Lower lobe of right lung (tissue), 2 donors: ENCODE results near the gene PAPOLA. TPM values are rescaled to one million over a fixed set of nuclear protein-coding genes. Genes with fewer than 3 reads are reported as not detected.

ENCODE experiments used
- ATAC-seq, 2 donors: fragments of 200-7000 bp; cut with Tn5 transposase; one replicate each; pipeline ENCODE4 v1.9.1; 2020 to 2022; ENCODE audit warnings: mild to moderate bottlenecking in 2 of 2, moderate library complexity in 2 of 2
- DNase-seq: peaks from one replicate; pipeline ENCODE4 v3.0.0-alpha.2; 2020
- H3K27ac ChIP-seq: fragments of 200-600 bp; one replicate; pipeline ENCODE4 v1.8.0; 2022
- H3K27me3 ChIP-seq: fragments of 200-600 bp; one replicate; pipeline ENCODE4 v1.8.0; 2022; ENCODE audit warnings: low read depth
- H3K36me3 ChIP-seq: fragments of 200-600 bp; one replicate; pipeline ENCODE4 v1.8.0; 2022; ENCODE audit warnings: mild to moderate bottlenecking
- H3K4me1 ChIP-seq: fragments of 200-600 bp; one replicate; pipeline ENCODE4 v1.8.0; 2022
- H3K4me3 ChIP-seq: fragments of 200-600 bp; one replicate; pipeline ENCODE4 v1.8.0; 2022; ENCODE audit warnings: mild to moderate bottlenecking
- H3K9me3 ChIP-seq: fragments of 200-600 bp; one replicate; pipeline ENCODE4 v1.8.0; 2022
- intact Hi-C: fragments of 100-400 bp; cut with DNase I; formaldehyde crosslinking; loops from one replicate; pipeline ENCODE4 v1.11.0; 2022
- total RNA-seq: library from RNA; stranded (reverse); fragmentation: NEBNext Ultra II Directional; extraction: Animal tissue kit (Norgen Biotek cat#: 25700); gene quantifications from one replicate; pipeline ENCODE4 v1.2.1, GENCODE V29; 2021
- TF ChIP-seq, protein P1 (sequence below): fragments of 200-600 bp; IDR thresholded peaks from one replicate; pipeline ENCODE4 v1.8.0; 2022; ENCODE audit warnings: antibody characterized with exemption, mild to moderate bottlenecking
- donor health status: DM: no; HTN: yes; CAD: no; lungs with severe emphysema.

The PAPOLA gene
- total RNA-seq, 1 donor from 2014 or later: 190 TPM

DNA sequence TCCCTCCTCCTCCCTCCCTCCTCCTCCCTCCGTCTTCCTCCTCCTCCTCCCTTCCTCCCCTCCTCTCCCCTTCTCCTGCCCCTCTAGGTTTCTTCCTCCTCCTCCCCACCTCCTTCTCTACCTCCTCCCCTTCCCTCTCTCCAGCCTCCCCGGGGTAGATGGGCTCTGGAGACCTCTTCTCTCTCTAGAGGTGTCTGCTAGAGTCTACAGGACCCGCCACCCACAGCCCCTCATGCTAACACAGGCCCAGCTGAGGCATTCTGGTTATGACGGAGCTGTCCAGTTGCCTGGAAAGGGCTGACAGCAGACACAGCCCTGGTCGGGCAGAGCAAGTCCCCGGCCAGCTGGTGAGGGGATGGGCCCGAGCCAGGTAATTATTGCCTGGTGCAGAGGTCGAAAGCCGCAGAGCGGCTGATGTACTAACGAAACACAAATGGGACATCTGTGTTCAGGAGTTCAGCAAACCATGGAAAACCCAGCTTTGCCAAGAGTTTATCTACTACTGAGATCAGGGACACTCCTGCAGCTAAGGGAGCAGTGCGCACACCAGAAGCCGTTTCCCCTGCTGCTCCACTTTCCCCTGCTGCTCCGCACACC, 96.2 kb downstream of the PAPOLA start:
- no peaks in the 10 kb centered on the region for H3K4me1 ChIP-seq
- no peaks in the 10 kb centered on the region for H3K9me3 ChIP-seq
- peaks cover 17% of the 10 kb centered on the region for H3K27me3 ChIP-seq
- intact Hi-C loops: no loop called here
- no peak overlapping the region for H3K27ac ChIP-seq
- DNase-seq (no peak), ATAC-seq (no peak)
- H3K4me3 ChIP-seq: no peak overlapping the region
- H3K36me3 ChIP-seq: no peaks in the 10 kb centered on the region
- TF ChIP-seq, protein P1, sequence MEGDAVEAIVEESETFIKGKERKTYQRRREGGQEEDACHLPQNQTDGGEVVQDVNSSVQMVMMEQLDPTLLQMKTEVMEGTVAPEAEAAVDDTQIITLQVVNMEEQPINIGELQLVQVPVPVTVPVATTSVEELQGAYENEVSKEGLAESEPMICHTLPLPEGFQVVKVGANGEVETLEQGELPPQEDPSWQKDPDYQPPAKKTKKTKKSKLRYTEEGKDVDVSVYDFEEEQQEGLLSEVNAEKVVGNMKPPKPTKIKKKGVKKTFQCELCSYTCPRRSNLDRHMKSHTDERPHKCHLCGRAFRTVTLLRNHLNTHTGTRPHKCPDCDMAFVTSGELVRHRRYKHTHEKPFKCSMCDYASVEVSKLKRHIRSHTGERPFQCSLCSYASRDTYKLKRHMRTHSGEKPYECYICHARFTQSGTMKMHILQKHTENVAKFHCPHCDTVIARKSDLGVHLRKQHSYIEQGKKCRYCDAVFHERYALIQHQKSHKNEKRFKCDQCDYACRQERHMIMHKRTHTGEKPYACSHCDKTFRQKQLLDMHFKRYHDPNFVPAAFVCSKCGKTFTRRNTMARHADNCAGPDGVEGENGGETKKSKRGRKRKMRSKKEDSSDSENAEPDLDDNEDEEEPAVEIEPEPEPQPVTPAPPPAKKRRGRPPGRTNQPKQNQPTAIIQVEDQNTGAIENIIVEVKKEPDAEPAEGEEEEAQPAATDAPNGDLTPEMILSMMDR: no peak

DNA sequence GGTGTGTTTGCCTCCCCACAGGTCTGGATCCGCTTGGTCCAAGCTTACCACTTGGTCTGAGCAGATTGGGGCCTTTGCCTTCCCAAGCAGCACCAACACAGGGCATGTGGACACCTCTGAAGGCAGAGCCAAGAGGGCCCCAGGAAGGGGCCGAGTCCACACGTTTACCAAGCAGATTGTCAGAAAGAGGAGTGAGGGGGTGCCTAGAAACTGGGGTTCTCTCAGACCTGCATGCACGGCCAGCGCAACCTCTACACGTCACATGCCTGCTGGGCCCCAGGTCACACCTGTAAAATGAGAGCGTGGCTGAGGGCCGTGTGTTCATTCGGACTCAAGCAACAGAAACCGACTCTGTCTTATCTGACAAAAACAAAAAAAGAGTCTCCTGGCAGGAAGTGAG, 96.9 kb downstream of the PAPOLA start:
- DNase-seq: no peak
- Histone ChIP-seq H3K27ac (no peak overlapping the region), H3K27me3 (peaks cover 11% of the 10 kb centered on the region), H3K4me1 (no peaks in the 10 kb centered on the region), H3K36me3 (no peaks in the 10 kb centered on the region), H3K9me3 (no peaks in the 10 kb centered on the region), H3K4me3 (no peak overlapping the region)
- no peak for ATAC-seq
- TF ChIP-seq, protein P1: no peak
- intact Hi-C loops: no loop called here

DNA sequence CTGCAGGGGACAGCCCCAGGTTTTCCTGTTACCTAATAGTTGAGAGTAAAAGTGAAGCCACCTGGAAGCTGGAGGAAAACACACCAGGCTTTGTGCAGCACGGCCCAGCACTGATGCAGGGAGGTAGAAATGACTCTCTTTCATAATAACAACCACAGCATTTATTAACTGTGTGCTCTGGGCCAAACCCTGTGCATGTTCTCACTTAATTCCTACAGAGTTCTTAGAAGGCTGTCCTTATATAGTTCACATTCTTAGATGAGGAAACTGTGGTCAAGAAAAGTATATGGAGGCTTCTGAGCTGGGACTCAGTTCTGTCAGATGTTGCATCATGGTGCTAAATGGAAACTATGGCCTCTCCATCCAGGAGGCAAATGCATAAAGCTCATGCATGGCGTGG, 100.0 kb downstream of the PAPOLA start:
- Histone ChIP-seq H3K27ac (no peak overlapping the region), H3K27me3 (peaks cover 18% of the 10 kb centered on the region), H3K36me3 (no peaks in the 10 kb centered on the region), H3K9me3 (no peaks in the 10 kb centered on the region), H3K4me1 (no peaks in the 10 kb centered on the region), H3K4me3 (no peak overlapping the region)
- DNase-seq (no peak), ATAC-seq (no peak)
- TF ChIP-seq, protein P1: no peak
- intact Hi-C loops: no loop called here

DNA sequence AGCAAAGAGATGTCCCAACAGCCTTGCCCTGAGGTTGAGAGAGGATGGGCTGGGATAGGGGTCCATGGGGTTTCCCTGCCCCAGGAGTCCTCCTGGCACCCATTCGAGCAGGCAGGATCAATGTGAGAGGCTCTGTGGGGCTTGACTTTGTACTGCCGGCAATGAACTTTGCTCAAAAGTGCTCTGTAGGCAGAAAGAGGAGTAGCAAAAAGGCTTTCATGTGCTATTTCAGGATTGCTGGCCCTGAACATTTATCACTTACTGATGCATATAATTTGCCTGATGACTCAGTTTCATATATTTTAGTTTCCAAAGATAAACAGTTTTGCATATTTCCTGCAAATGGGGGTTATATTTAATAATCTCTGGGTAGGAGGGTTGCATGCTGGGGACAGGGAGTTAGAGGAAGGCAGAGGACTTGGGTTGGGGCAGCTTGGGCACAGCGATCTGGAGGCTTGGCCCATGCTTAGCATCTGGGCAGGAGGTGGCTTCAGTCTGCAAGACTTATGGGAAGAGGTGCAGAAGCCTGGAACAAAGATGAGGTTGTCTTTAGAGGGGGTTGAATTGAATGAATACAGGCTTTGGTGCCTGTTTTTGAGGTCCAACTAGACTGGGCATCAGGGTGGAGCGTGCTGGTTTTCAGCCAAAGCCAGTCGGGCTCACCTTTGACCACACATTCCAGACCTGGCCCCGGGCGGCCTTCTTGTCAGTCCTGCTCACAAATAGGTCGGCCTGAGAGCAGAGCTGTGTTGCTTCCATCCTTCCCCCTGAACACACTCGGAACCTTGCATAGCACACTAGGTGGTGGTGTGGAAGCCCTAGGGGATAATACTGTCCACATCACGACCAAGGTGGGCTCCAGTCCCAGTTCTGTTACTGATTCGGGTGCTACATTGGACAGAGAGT, 101.4 kb downstream of the PAPOLA start:
- no peak for ATAC-seq
- no peaks in the 10 kb centered on the region for H3K4me1 ChIP-seq
- TF ChIP-seq, protein P1: no peak
- DNase-seq: no peak
- intact Hi-C loops: no loop called here
- H3K36me3 ChIP-seq: no peaks in the 10 kb centered on the region
- no peak overlapping the region for H3K27ac ChIP-seq
- H3K4me3 ChIP-seq: no peak overlapping the region
- peaks cover 18% of the 10 kb centered on the region for H3K27me3 ChIP-seq
- no peaks in the 10 kb centered on the region for H3K9me3 ChIP-seq

DNA sequence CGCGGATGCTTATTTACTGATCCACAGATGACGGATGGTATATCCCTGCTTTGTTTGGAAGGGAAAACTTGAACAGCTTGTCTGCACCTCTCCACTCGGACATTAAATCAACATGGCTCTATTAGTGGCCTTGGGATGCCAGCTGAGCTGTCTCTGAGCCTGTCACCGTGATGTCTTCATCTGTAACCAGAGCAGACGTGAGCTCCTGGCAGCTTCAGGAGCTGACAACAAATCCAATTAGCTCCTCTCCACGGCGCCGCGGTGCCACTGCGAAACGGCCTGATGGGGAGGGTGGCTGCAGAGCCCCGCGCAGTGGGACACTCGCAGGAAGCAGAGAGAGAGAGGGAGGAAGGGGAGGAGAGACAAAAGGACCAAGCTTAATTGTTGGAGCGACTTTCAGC, 112.3 kb downstream of the PAPOLA start:
- ATAC-seq (no peak), DNase-seq (no peak)
- no peak overlapping the region for H3K4me3 ChIP-seq
- no peaks in the 10 kb centered on the region for H3K9me3 ChIP-seq
- peaks cover 12% of the 10 kb centered on the region for H3K27me3 ChIP-seq
- TF ChIP-seq, protein P1: no peak
- no peak overlapping the region for H3K27ac ChIP-seq
- H3K36me3 ChIP-seq: no peaks in the 10 kb centered on the region
- H3K4me1 ChIP-seq: no peaks in the 10 kb centered on the region
- intact Hi-C loops: no loop called here
